HepG2 (cell line): ENCODE measurements around the gene TMTC2. TPM values are rescaled to one million over a fixed set of nuclear protein-coding genes. Genes with fewer than 3 reads are reported as not detected.

Source experiments
- ATAC-seq: fragments of 200-7000 bp; cut with Tn5 transposase; 3 replicates; pipeline ENCODE4 v1.9.1; 2020; ENCODE audit warnings: mild to moderate bottlenecking, moderate library complexity
- BruUV-seq: library from RNA; stranded (reverse); fragments of 400-500 nt; replicated peaks from 2 replicates; lab custom pipeline; 2021; lab: Mats Ljungman, UMichigan
- CTCF ChIA-PET: fragments of 300-600 bp; formaldehyde crosslinking; extraction: SDS; loops from one replicate; lab custom pipeline; 2021; ENCODE audit warnings: low total read pairs, inconsistent platforms, low intra/inter-chr PET ratio; lab: Yijun Ruan, JAX
- POLR2A ChIA-PET: fragments of 350-600 bp; sonication (Branson Sonifier 250); formaldehyde crosslinking; loops from one replicate; lab custom pipeline; 2020; ENCODE audit warnings: antibody characterized with exemption, inconsistent platforms; lab: Yijun Ruan, JAX
- DNase-seq: peaks from one replicate; pipeline ENCODE4 v3.0.0-alpha.2; 2015; ENCODE audit warnings: low spot score
- FAIRE-seq: peaks from 3 replicates; lab custom pipeline; 2011; peaks lifted over from hg19 to GRCh38; lab: Jason Lieb, UNC
- H2AFZ ChIP-seq: one replicate; pipeline ENCODE4 v1.6.1; 2011; ENCODE audit warnings: low read length, inconsistent platforms
- H3K27ac ChIP-seq: fragments of 300-600 bp; 3 replicates; pipeline ENCODE4 v1.8.0; 2011; ENCODE audit warnings: mixed run types, mild to moderate bottlenecking, mixed read lengths, low read length, inconsistent platforms; ENCODE audit not compliant: insufficient read depth; ENCODE audit errors: extremely low read length
- H3K27me3 ChIP-seq, 2 experiments: fragments of 200-600 bp in 1 of 2; 2 replicates in 1 of 2; 3 replicates in 1 of 2; pipeline versions ENCODE4 v1.6.0 to v1.8.0; 2011; ENCODE audit warnings: low read length in 2 of 2, mild to moderate bottlenecking in 2 of 2, moderate library complexity in 2 of 2, inconsistent platforms in 1 of 2; ENCODE audit not compliant: insufficient read depth in 2 of 2, control insufficient read depth in 1 of 2
- H3K36me3 ChIP-seq, 2 experiments: fragments of 200-600 bp in 1 of 2; replicated peaks in 1 of 2; 2 replicates in 1 of 2; 3 replicates in 1 of 2; pipeline versions ENCODE4 v1.5.1 to v1.8.0; 2011; ENCODE audit warnings: low read length in 2 of 2, inconsistent platforms in 1 of 2; ENCODE audit not compliant: insufficient read depth in 2 of 2, control insufficient read depth in 1 of 2
- H3K4me1 ChIP-seq: 2 replicates; pipeline ENCODE4 v1.5.1; 2012; ENCODE audit warnings: low read length, inconsistent platforms; ENCODE audit not compliant: insufficient read depth
- H3K4me2 ChIP-seq: 2 replicates; pipeline ENCODE4 v1.6.0; 2011; ENCODE audit warnings: low read depth, low read length, inconsistent platforms
- H3K4me3 ChIP-seq, 3 experiments: fragments of 200-600 bp in 1 of 3; sonication (generic), shearing (Covaris generic) in 1 of 3; replicated peaks in 1 of 3; 2 replicates each; pipeline ENCODE4 v1.5.1; 2011 to 2016; ENCODE audit warnings: low read length in 3 of 3, inconsistent platforms in 2 of 3, low read depth in 2 of 3, mild to moderate bottlenecking in 2 of 3, control low read depth in 1 of 3, mixed read lengths in 1 of 3; ENCODE audit not compliant: insufficient read depth in 1 of 3
- H3K79me2 ChIP-seq: one replicate; pipeline ENCODE4 v1.6.1; 2011; ENCODE audit warnings: low read length, inconsistent platforms; ENCODE audit not compliant: insufficient read depth
- H3K9ac ChIP-seq: 2 replicates; pipeline ENCODE4 v1.6.0; 2011; ENCODE audit warnings: mild to moderate bottlenecking, low read depth, low read length, inconsistent platforms; ENCODE audit not compliant: insufficient read depth
- H3K9me3 ChIP-seq: 2 replicates; pipeline ENCODE4 v1.5.1; 2012; ENCODE audit warnings: mild to moderate bottlenecking, low read length
- H4K20me1 ChIP-seq: 2 replicates; pipeline ENCODE4 v1.6.0; 2011; ENCODE audit warnings: inconsistent platforms, mild to moderate bottlenecking, low read length, moderate library complexity; ENCODE audit not compliant: insufficient read depth
- ERF ChIP-seq: IDR thresholded peaks from 2 replicates; pipeline ENCODE4 v1.6.1; 2018; ENCODE audit warnings: missing biosample characterization, missing genetic modification reagents
- HHEX ChIP-seq: IDR thresholded peaks from 2 replicates; pipeline ENCODE4 v1.6.1; 2016; ENCODE audit warnings: control low read depth
- HIVEP1 ChIP-seq: sonication (generic); formaldehyde crosslinking; IDR thresholded peaks from 2 replicates; pipeline ENCODE4 v1.4.0; 2020; ENCODE audit warnings: mild to moderate bottlenecking, missing genetic modification reagents
- LRRFIP1 ChIP-seq: sonication (generic); formaldehyde crosslinking; conservative IDR thresholded peaks from 2 replicates; pipeline ENCODE4 v1.4.0; 2020; ENCODE audit warnings: missing genetic modification reagents
- NCOA1 ChIP-seq: sonication (generic); formaldehyde crosslinking; IDR thresholded peaks from 2 replicates; pipeline ENCODE4 v1.9.0; 2021; ENCODE audit warnings: missing genetic modification reagents
- ONECUT2 ChIP-seq: sonication (generic); formaldehyde crosslinking; IDR thresholded peaks from 2 replicates; pipeline ENCODE4 v1.4.0; 2020; ENCODE audit warnings: missing genetic modification reagents
- PPARG ChIP-seq: conservative IDR thresholded peaks from 2 replicates; pipeline ENCODE4 v1.6.1; 2016; ENCODE audit warnings: missing biosample characterization, missing genetic modification reagents
- PRMT3 ChIP-seq: sonication (generic); formaldehyde crosslinking; IDR thresholded peaks from 2 replicates; pipeline ENCODE4 v1.8.1; 2022; ENCODE audit warnings: low read depth, mild to moderate bottlenecking, moderate library complexity, missing genetic modification reagents, borderline replicate concordance
- ZKSCAN5 ChIP-seq: sonication (generic); formaldehyde crosslinking; IDR thresholded peaks from 2 replicates; pipeline ENCODE4 v1.5.1; 2020; ENCODE audit warnings: mild to moderate bottlenecking, missing genetic modification reagents
- ZMYM3 ChIP-seq: sonication (generic); formaldehyde crosslinking; IDR thresholded peaks from 2 replicates; pipeline ENCODE4 v1.5.1; 2020; ENCODE audit warnings: mild to moderate bottlenecking, missing genetic modification reagents
- ZNF251 ChIP-seq: sonication (generic); formaldehyde crosslinking; IDR thresholded peaks from 2 replicates; pipeline ENCODE4 v1.9.0; 2021; ENCODE audit warnings: mild to moderate bottlenecking, missing genetic modification reagents
- ZNF282 ChIP-seq: fragments of 450-650 bp; IDR thresholded peaks from 2 replicates; pipeline ENCODE4 v1.6.1; 2018; ENCODE audit not compliant: partially characterized antibody
- ZNF33A ChIP-seq: sonication (generic); formaldehyde crosslinking; IDR thresholded peaks from 2 replicates; pipeline ENCODE4 v1.5.1; 2020; ENCODE audit warnings: missing genetic modification reagents, mild to moderate bottlenecking, moderate library complexity, borderline replicate concordance
- ZNF605 ChIP-seq: sonication (generic); formaldehyde crosslinking; IDR thresholded peaks from 2 replicates; pipeline ENCODE4 v1.8.0; 2022; ENCODE audit warnings: mild to moderate bottlenecking, missing genetic modification reagents
- ZNF790 ChIP-seq: sonication (generic); formaldehyde crosslinking; IDR thresholded peaks from 2 replicates; pipeline ENCODE4 v1.8.0; 2022; ENCODE audit warnings: missing genetic modification reagents, mild to moderate bottlenecking, borderline replicate concordance
- ZNF891 ChIP-seq: sonication (generic); formaldehyde crosslinking; IDR thresholded peaks from 2 replicates; pipeline ENCODE4 v1.5.0; 2020; ENCODE audit warnings: mild to moderate bottlenecking, missing genetic modification reagents
- WGBS: methylation state at CpG from one replicate; pipeline ENCODE4 v1.1.6; 2017; ENCODE audit warnings: low lambda C conversion rate; 5-methylcytosine and 5-hydroxymethylcytosine counted together
- in situ Hi-C: cut with HindIII; loops from 2 replicates; pipeline ENCODE4 v1.10.0; 2017; ENCODE audit warnings: low pct_unique_long_range_greater_than_20kb; ENCODE audit not compliant: extremely low pct_ligation_motif_present
- intact Hi-C: fragments of 100-400 bp; cut with micrococcal nuclease; formaldehyde crosslinking; loops from one replicate; pipeline ENCODE4 v1.10.0; 2022; ENCODE audit not compliant: unreplicated experiment
- polyA plus RNA-seq, 8 experiments: library from polyadenylated mRNA; depleted of rRNA in 3 of 8; stranded (reverse) in 7 of 8; unstranded in 1 of 8; fragments of >200 nt; fragmentation: Illumina TruSeq in 4 of 8; extraction: Trizol in 4 of 8; gene quantifications; 2 replicates each; pipeline versions ENCODE4 v1.2.1 to v1.2.3, GENCODE V29; 2011 to 2016; ENCODE audit warnings: low read depth in 4 of 8, missing spikeins in 1 of 8, mixed read lengths in 1 of 8; ENCODE audit not compliant: insufficient read depth in 1 of 8
- total RNA-seq, 5 experiments: library from RNA; depleted of rRNA; stranded (reverse); fragments of >200 nt; fragmentation: Illumina TruSeq; extraction: Trizol; gene quantifications; 2 replicates each; pipeline ENCODE4 v1.2.3, GENCODE V29; 2016; ENCODE audit warnings: low read depth in 1 of 5
- TF ChIP-seq, protein P1 (sequence below): sonication (generic); formaldehyde crosslinking; conservative IDR thresholded peaks from 2 replicates; pipeline ENCODE4 v1.8.0; 2022; ENCODE audit warnings: missing genetic modification reagents

Gene TMTC2
- total and polyA plus RNA-seq, 2 of the 13 experiments (the other 11 are each of a cell fraction or from before 2014, with no cell fraction given) = 0.55 to 0.63 TPM

- ChIA-PET POLR2A (no interaction called here), CTCF (no interaction called here)
- Histone ChIP-seq H3K36me3 (no peaks in the 10 kb centered on the region), H3K27ac (no peak overlapping the region), H3K9me3 (no peaks in the 10 kb centered on the region), H3K9ac (no peak overlapping the region), H3K4me2 (no peak overlapping the region), H3K4me3 (no peak overlapping the region), H2AFZ (no peak overlapping the region), H3K4me1 (peaks cover 15% of the 10 kb centered on the region), H4K20me1 (no peaks in the 10 kb centered on the region), H3K79me2 (no peaks in the 10 kb centered on the region), H3K27me3 (no peaks in the 10 kb centered on the region)
- intact Hi-C loops (no loop called here), in situ Hi-C loops (no loop called here)
- 44% methylated on average over 1 of the region's 1 CpG for WGBS
- ATAC-seq (no peak), DNase-seq (no peak), FAIRE-seq (no peak)
- no TSS peak for BruUV-seq
- no peak for TF ChIP-seq NCOA1
- no peak for TF ChIP-seq ONECUT2
- no peak for TF ChIP-seq ZMYM3 (CRISPR knock-in tag)
- no peak for TF ChIP-seq LRRFIP1 (CRISPR knock-in tag)
- no peak for TF ChIP-seq HHEX (CRISPR knock-in tag)
- TF ChIP-seq PRMT3 (CRISPR knock-in tag) = no peak
- no peak for TF ChIP-seq ZNF891
Measured at GRCh38 chr12:82638324-82638723, 48.4 kb upstream of the TMTC2 start.

- no peaks in the 10 kb centered on the region for H3K27me3 ChIP-seq
- intact Hi-C loops (no loop called here), in situ Hi-C loops (no loop called here)
- H3K9ac ChIP-seq = no peak overlapping the region
- ATAC-seq (no peak), FAIRE-seq (no peak), DNase-seq (no peak)
- no peak overlapping the region for H2AFZ ChIP-seq
- no peaks in the 10 kb centered on the region for H3K9me3 ChIP-seq
- BruUV-seq = no TSS peak
- H3K4me1 ChIP-seq = no peaks in the 10 kb centered on the region
- H3K36me3 ChIP-seq = no peaks in the 10 kb centered on the region
- WGBS = 38% methylated on average over 2 of the region's 2 CpGs
- H3K27ac ChIP-seq = no peak overlapping the region
- ChIA-PET CTCF (no interaction called here), POLR2A (no interaction called here)
- no peak overlapping the region for H3K4me3 ChIP-seq
- H3K79me2 ChIP-seq = no peaks in the 10 kb centered on the region
- no peaks in the 10 kb centered on the region for H4K20me1 ChIP-seq
- H3K4me2 ChIP-seq = no peak overlapping the region
- TF ChIP-seq ZKSCAN5 (CRISPR knock-in tag) (no peak), HIVEP1 (CRISPR knock-in tag) (no peak), ZNF33A (no peak), ZNF790 (CRISPR knock-in tag) (no peak), ZNF605 (no peak), ZNF251 (CRISPR knock-in tag) (no peak), PPARG (CRISPR knock-in tag) (no peak), ZNF282 (no peak), ERF (CRISPR knock-in tag) (no peak)
- TF ChIP-seq, protein P1, sequence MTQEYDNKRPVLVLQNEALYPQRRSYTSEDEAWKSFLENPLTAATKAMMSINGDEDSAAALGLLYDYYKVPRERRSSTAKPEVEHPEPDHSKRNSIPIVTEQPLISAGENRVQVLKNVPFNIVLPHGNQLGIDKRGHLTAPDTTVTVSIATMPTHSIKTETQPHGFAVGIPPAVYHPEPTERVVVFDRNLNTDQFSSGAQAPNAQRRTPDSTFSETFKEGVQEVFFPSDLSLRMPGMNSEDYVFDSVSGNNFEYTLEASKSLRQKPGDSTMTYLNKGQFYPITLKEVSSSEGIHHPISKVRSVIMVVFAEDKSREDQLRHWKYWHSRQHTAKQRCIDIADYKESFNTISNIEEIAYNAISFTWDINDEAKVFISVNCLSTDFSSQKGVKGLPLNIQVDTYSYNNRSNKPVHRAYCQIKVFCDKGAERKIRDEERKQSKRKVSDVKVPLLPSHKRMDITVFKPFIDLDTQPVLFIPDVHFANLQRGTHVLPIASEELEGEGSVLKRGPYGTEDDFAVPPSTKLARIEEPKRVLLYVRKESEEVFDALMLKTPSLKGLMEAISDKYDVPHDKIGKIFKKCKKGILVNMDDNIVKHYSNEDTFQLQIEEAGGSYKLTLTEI (CRISPR knock-in tag) = no peak
Measured at GRCh38 chr12:82644896-82645295, 41.8 kb upstream of the TMTC2 start.
